ENCODE measurements around the gene DMBX1. TPM values are rescaled to one million over a fixed set of nuclear protein-coding genes. Genes with fewer than 3 reads are reported as not detected.

Gene DMBX1
- total and polyA plus RNA-seq, 2 of the 13 experiments (the other 11 are each of a cell fraction or from before 2014, with no cell fraction given): not detected

DNA sequence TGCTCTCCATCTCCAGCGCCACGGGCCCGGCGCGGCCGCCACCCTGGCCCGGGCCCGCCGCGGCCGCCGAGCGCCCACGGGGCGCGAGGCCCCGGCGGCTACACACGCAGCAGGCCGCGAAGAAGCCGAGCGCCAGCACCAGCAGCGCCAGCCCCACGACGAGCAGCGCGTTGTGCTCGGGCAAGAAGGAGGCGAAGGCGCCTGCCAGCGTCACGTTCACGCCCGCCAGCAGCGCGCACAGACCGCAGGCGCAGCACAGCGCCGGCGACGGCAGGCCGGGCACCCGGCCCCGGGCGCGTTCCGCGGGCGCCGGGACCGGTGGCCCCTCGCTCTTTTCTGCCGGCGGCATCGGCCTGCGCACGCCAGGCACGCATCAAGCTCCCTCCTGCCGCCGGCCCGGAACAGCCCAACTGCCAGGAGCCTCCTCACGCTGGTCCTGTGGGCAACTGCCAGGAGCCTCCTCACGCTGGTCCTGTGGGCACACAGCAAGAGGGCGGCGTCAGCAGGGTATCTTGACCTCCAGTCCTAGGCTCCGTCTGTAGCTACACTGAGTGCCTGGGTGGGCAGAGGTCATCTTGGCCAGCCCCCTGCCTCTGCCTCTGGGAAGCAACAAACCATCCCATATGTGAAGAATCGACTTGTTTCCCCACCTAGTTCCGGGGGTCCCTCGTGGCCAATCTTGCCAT lies 43.7 kb downstream of the DMBX1 start:
- FAIRE-seq (no peak), ATAC-seq (no peak; the same call in 2 of the 3 replicates), DNase-seq (ENCODE audit: low spot score) (no peak)
- H3K9me3 ChIP-seq (ENCODE audit: low read length): no peaks in the 10 kb centered on the region
- in situ Hi-C loops (cut with HindIII; ENCODE audit: extremely low pct_ligation_motif_present, low pct_unique_long_range_greater_than_20kb) (no loop called here), intact Hi-C loops (cut with micrococcal nuclease; ENCODE audit: unreplicated experiment) (loop anchor here (2.0 kb wide), 1 partner anchor 41 kb away; no protein-coding TSS in a partner anchor)
- H3K4me1 ChIP-seq (ENCODE audit: insufficient read depth, low read length): no peaks in the 10 kb centered on the region
- ChIA-PET CTCF (ENCODE audit: low intra/inter-chr PET ratio, low total read pairs) (interaction anchor here (2.4 kb wide), 1 partner anchor 56 kb away, joined by 11 read pairs; no protein-coding TSS in a partner anchor), POLR2A (no interaction called here)
- 66% methylated on average over 3 of the region's 71 CpGs for WGBS (ENCODE audit: low lambda C conversion rate)
- no peak overlapping the region for H3K27ac ChIP-seq (ENCODE audit: extremely low read length, insufficient read depth, low read length)
- TF ChIP-seq, protein P1, sequence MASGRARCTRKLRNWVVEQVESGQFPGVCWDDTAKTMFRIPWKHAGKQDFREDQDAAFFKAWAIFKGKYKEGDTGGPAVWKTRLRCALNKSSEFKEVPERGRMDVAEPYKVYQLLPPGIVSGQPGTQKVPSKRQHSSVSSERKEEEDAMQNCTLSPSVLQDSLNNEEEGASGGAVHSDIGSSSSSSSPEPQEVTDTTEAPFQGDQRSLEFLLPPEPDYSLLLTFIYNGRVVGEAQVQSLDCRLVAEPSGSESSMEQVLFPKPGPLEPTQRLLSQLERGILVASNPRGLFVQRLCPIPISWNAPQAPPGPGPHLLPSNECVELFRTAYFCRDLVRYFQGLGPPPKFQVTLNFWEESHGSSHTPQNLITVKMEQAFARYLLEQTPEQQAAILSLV (CRISPR knock-in tag; IDR thresholded peaks at IDR 0.05; ENCODE audit: borderline replicate concordance): no peak
- TF ChIP-seq ZNF777 (CRISPR knock-in tag; IDR thresholded peaks at IDR 0.05): peak; percentile 67; the same call in 1 of the 2 replicates
- TF ChIP-seq ZEB1 (IDR thresholded peaks at IDR 0.05; ENCODE audit: insufficient replicate concordance, low read depth): no peak
- TF ChIP-seq, protein P2, sequence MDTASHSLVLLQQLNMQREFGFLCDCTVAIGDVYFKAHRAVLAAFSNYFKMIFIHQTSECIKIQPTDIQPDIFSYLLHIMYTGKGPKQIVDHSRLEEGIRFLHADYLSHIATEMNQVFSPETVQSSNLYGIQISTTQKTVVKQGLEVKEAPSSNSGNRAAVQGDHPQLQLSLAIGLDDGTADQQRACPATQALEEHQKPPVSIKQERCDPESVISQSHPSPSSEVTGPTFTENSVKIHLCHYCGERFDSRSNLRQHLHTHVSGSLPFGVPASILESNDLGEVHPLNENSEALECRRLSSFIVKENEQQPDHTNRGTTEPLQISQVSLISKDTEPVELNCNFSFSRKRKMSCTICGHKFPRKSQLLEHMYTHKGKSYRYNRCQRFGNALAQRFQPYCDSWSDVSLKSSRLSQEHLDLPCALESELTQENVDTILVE (CRISPR knock-in tag; IDR thresholded peaks at IDR 0.05): no peak
- TF ChIP-seq, protein P3, sequence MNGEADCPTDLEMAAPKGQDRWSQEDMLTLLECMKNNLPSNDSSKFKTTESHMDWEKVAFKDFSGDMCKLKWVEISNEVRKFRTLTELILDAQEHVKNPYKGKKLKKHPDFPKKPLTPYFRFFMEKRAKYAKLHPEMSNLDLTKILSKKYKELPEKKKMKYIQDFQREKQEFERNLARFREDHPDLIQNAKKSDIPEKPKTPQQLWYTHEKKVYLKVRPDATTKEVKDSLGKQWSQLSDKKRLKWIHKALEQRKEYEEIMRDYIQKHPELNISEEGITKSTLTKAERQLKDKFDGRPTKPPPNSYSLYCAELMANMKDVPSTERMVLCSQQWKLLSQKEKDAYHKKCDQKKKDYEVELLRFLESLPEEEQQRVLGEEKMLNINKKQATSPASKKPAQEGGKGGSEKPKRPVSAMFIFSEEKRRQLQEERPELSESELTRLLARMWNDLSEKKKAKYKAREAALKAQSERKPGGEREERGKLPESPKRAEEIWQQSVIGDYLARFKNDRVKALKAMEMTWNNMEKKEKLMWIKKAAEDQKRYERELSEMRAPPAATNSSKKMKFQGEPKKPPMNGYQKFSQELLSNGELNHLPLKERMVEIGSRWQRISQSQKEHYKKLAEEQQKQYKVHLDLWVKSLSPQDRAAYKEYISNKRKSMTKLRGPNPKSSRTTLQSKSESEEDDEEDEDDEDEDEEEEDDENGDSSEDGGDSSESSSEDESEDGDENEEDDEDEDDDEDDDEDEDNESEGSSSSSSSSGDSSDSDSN (CRISPR knock-in tag; IDR thresholded peaks at IDR 0.05): peak; percentile 31; the same call in 1 of the 2 replicates
- TF ChIP-seq MYC (CRISPR knock-in tag; IDR thresholded peaks at IDR 0.05; ENCODE audit: borderline replicate concordance): no peak
- no peak for TF ChIP-seq SRSF4 (IDR thresholded peaks at IDR 0.05; ENCODE audit: low read depth, low read length, poor library complexity, severe bottlenecking)
- no peak for TF ChIP-seq ZNF737 (CRISPR knock-in tag; IDR thresholded peaks at IDR 0.05; ENCODE audit: borderline replicate concordance)
- TF ChIP-seq SIN3B (IDR thresholded peaks at IDR 0.05; ENCODE audit: low read length): no peak
- TF ChIP-seq, protein P4, sequence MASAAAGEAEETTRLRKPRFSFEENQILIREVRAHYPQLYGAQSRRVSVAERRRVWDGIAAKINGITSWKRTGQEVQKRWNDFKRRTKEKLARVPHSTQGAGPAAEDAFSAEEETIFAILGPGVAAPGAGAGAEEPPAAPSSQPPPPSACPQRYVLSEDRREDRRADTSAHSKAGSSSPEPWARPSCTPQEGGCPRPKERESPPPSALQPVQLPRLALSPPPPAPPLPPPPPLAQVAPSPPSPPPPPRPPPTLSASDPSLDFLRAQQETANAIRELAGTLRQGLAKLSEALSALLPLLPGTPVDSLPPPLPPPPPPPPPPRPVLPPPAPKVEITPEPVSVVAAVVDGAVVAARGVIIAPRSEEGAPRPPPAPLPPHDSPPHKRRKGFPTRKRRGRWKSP (CRISPR knock-in tag; IDR thresholded peaks at IDR 0.05): no peak; the same call in 1 of the 2 replicates
- peak; percentile 84 for TF ChIP-seq ZNF672 (CRISPR knock-in tag; IDR thresholded peaks at IDR 0.05)
- no peak for TF ChIP-seq KLF6 (CRISPR knock-in tag; IDR thresholded peaks at IDR 0.05)
- no TSS peak for BruUV-seq (replicated peaks)
- no peak overlapping the region for H2AFZ ChIP-seq (ENCODE audit: low read length)
- no peaks in the 10 kb centered on the region for H4K20me1 ChIP-seq (ENCODE audit: insufficient read depth, low read length)
- peak overlapping the region in 1 of 3 experiments; percentile 43; a peak in 2 of 6 replicates for H3K4me3 ChIP-seq (replicated peaks in 1 of 3; ENCODE audit: insufficient read depth in 1 of 3, low read depth in 2 of 3, low read length in 3 of 3)
- H3K4me2 ChIP-seq (ENCODE audit: low read depth, low read length): peak overlapping the region; percentile 55
- no peaks in the 10 kb centered on the region for H3K36me3 ChIP-seq (replicated peaks in 1 of 2; ENCODE audit: control insufficient read depth in 1 of 2, insufficient read depth in 2 of 2, low read length in 2 of 2)
- H3K27me3 ChIP-seq (ENCODE audit: control insufficient read depth in 1 of 2, insufficient read depth in 2 of 2, low read length in 2 of 2): peaks cover 8 to 54% of the 10 kb centered on the region in 2 experiments
- no peaks in the 10 kb centered on the region for H3K79me2 ChIP-seq (ENCODE audit: insufficient read depth, low read length)
- no peak overlapping the region for H3K9ac ChIP-seq (ENCODE audit: insufficient read depth, low read depth, low read length)
